Skeletal muscle satellite cell (primary cell): ENCODE measurements around the gene ST7.
A peak's percentile ranks its signal among the peaks of the same experiment; 100 is the strongest.

Source experiments
- H3K27me3 ChIP-seq: 2 replicates; pipeline ENCODE4 v1.7.0; 2013; ENCODE audit warnings: low read length; ENCODE audit not compliant: control insufficient read depth, insufficient read depth
- H3K36me3 ChIP-seq: 2 replicates; pipeline ENCODE4 v1.7.0; 2013; ENCODE audit warnings: mild to moderate bottlenecking, control low read depth, low read length; ENCODE audit not compliant: insufficient read depth
- H3K4me1 ChIP-seq: 2 replicates; pipeline ENCODE4 v1.7.0; 2013; ENCODE audit warnings: low read length; ENCODE audit not compliant: control insufficient read depth, insufficient read depth
- H3K4me2 ChIP-seq: 2 replicates; pipeline ENCODE4 v1.7.0; 2013; ENCODE audit warnings: mild to moderate bottlenecking, low read length
- H3K4me3 ChIP-seq: 2 replicates; pipeline ENCODE4 v1.7.0; 2013; ENCODE audit warnings: low read length
- H3K9ac ChIP-seq: 2 replicates; pipeline ENCODE4 v1.7.0; 2013; ENCODE audit warnings: mild to moderate bottlenecking, low read depth, low read length, moderate library complexity
- H3K9me3 ChIP-seq: replicated peaks from 2 replicates; pipeline ENCODE4 v1.7.0; 2013; ENCODE audit warnings: mild to moderate bottlenecking, control low read depth, low read length

Gene ST7

DNA sequence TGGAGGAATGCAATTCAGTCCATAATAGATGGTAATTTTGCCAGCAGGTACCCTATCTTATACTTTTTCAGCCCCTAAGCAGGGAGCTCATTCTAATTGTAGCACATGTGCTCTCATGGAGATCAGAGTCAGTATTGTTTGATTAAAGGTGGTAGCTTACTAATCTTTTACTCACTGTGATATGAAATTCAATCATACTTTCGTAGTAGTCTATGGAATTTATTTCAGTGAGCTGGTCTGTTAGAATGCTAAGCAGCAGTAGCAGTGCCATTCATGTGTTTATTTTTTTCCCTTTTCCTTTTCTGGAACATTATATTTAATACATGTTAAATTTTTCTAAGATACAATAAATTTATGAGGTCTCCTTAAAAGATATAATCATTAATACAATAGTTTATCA is 109.0 kb downstream of the ST7 start:
- no peaks in the 10 kb centered on the region for H3K27me3 ChIP-seq
- H3K9ac ChIP-seq, result peak overlapping the region; percentile 61
- no peaks in the 10 kb centered on the region for H3K9me3 ChIP-seq
- peak overlapping the region; percentile 29 for H3K4me2 ChIP-seq
- peak overlapping the region; percentile 46 for H3K4me3 ChIP-seq
- H3K36me3 ChIP-seq, result no peaks in the 10 kb centered on the region
- H3K4me1 ChIP-seq, result peaks cover 16% of the 10 kb centered on the region

DNA sequence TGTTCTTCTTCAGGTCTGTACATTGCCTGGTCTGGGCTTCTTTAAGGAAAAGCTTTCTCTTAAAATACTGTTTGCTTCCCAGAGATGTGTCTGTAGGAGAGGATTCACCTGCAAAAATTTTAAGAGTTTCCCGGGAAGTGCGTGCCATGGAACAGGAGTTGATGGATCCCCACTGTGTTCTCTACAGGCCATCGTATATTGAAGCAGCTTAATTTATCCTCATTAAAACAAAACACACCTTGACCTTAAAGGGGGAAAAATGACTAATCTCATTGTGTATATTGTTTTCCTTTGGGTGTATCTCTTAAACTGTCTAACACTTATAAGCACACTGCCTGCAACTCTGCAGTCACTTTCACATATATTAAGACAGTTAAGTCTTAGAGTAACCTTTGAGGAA is 111.4 kb downstream of the ST7 start:
- H3K27me3 ChIP-seq, result no peaks in the 10 kb centered on the region
- H3K4me2 ChIP-seq, result no peak overlapping the region
- H3K4me3 ChIP-seq, result no peak overlapping the region
- no peak overlapping the region for H3K9ac ChIP-seq
- H3K9me3 ChIP-seq, result no peaks in the 10 kb centered on the region
- peaks cover 27% of the 10 kb centered on the region for H3K4me1 ChIP-seq
- H3K36me3 ChIP-seq, result no peaks in the 10 kb centered on the region

DNA sequence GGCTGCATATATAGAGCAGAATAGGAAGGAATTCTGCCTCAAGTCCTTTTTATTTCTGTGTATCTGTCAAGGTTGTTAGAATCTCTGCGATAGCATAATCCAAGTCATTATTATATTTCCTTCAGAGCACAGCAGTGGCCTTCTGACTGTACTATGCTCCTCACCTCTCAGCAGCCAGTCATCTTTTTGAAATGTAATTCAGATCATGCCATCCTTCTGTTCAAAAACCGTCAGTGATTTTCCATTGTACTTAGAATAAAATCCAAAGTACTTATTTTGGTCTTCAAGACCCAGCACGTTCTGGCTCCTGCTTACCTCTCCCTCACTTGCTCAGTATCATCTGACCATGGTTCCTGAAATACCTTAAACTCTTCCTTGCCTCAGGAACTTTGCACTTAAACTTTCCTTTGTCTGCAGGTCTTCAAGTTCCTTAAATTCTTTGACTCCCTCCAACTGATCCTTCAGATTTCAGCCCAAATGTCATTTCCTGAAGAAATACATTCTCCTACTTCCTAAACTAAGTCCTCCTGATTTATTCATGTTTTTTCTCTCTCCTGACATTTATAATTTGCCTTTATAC is 112.4 kb downstream of the ST7 start:
- Histone ChIP-seq H3K27me3 (no peaks in the 10 kb centered on the region), H3K36me3 (no peaks in the 10 kb centered on the region), H3K9me3 (no peaks in the 10 kb centered on the region), H3K4me2 (no peak overlapping the region), H3K9ac (no peak overlapping the region), H3K4me3 (no peak overlapping the region), H3K4me1 (peaks cover 27% of the 10 kb centered on the region)

DNA sequence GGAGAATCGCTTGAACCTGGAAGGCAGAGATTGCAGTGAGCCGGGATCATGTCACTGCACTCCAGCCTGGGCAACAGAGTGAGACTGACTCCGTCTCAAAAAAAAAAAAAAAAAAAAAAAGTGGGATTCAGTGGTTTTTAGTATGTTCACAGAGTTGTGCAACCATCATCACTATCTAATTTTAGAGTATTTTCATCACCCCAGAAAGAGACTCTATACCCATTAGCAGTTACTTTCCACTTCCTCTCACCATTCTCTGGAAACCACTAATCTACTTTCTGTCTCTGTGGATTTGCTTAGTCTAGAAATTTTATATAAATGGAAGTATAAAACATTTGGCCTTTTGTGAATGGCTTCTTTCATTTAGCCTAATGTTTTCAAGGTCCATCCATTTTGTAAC is 113.4 kb downstream of the ST7 start:
- no peak overlapping the region for H3K4me2 ChIP-seq
- no peaks in the 10 kb centered on the region for H3K27me3 ChIP-seq
- H3K36me3 ChIP-seq, result no peaks in the 10 kb centered on the region
- H3K4me3 ChIP-seq, result no peak overlapping the region
- no peaks in the 10 kb centered on the region for H3K9me3 ChIP-seq
- H3K9ac ChIP-seq, result no peak overlapping the region
- H3K4me1 ChIP-seq, result peaks cover 24% of the 10 kb centered on the region

DNA sequence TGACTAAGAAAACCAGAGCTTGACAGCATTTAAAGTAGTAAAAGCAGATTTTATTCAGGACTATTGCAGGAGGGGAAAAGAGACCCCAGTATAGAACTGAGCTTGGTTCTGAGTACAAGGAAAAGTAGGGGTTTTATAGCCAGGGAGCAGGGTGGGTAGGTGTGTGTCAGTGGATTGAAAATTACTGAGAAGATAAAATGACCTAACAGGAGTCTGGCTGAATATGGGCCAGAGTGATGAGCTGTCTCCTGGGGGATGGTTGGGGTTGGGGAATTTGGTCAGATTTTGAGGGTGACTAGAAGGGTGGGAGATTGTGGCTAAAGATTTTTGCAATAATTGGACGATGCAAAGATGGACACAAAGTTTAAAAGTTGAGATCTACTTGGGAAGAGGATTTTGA is 114.0 kb downstream of the ST7 start:
- no peak overlapping the region for H3K4me3 ChIP-seq
- peaks cover 19% of the 10 kb centered on the region for H3K4me1 ChIP-seq
- H3K36me3 ChIP-seq, result no peaks in the 10 kb centered on the region
- no peak overlapping the region for H3K9ac ChIP-seq
- no peak overlapping the region for H3K4me2 ChIP-seq
- H3K27me3 ChIP-seq, result no peaks in the 10 kb centered on the region
- no peaks in the 10 kb centered on the region for H3K9me3 ChIP-seq

DNA sequence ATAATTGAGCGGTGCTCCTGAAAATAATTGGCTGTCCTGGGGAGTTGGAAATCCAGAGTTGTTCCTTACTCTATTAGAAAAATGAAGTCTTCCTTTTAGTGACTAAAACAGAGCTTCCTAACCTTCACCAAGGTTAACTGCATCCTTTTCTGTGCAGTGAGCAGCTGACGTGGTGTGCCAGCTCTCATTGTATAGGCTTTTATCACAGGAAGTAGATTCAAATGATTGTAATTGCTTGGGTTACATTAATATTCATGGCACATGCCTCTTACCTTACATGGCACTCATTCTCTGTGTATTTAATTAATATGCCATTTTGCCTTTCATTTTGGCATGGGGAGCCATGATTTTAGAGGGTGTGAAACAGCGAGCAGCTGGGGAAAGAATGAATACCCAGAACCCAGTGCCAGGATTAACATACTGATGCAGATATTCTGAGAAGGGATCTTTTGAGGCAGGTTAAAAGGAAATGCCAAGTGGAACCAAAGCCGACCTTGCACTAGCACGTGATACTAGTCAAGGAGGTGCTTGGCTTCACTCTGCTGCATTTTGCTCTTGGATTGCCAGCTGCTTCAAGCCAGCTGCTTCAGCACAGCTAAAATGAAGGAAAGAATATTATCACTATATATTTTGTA is 115.3 kb downstream of the ST7 start:
- Histone ChIP-seq H3K9ac (no peak overlapping the region), H3K27me3 (no peaks in the 10 kb centered on the region), H3K4me3 (no peak overlapping the region)

DNA sequence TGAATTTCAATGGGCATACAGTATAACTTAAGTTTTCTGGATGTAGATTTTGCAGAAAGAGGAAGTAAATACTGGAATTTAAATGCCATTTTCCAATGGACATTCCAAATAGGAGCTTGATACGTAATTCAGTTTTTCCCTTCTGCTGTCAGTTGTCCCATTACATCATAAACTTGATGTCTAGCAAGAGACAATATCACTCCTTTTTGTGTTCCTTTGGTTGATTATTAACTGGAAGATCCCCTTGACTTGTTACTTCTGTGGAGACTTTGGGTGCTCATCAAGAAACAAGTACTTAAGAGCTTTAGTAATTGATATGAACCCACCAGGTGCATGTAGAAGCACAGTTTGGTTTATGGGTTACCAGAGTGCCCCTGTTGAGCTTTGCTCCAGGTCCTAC is 116.1 kb downstream of the ST7 start:
- no peaks in the 10 kb centered on the region for H3K9me3 ChIP-seq
- H3K27me3 ChIP-seq, result no peaks in the 10 kb centered on the region
- no peak overlapping the region for H3K4me3 ChIP-seq
- H3K9ac ChIP-seq, result no peak overlapping the region
- peaks cover 21% of the 10 kb centered on the region for H3K4me1 ChIP-seq
- H3K36me3 ChIP-seq, result no peaks in the 10 kb centered on the region
- no peak overlapping the region for H3K4me2 ChIP-seq

More for the DNA sequence above, 115.3 kb downstream of the ST7 start:
- Histone ChIP-seq H3K4me1 (peaks cover 21% of the 10 kb centered on the region), H3K9me3 (no peaks in the 10 kb centered on the region), H3K4me2 (no peak overlapping the region), H3K36me3 (no peaks in the 10 kb centered on the region)

DNA sequence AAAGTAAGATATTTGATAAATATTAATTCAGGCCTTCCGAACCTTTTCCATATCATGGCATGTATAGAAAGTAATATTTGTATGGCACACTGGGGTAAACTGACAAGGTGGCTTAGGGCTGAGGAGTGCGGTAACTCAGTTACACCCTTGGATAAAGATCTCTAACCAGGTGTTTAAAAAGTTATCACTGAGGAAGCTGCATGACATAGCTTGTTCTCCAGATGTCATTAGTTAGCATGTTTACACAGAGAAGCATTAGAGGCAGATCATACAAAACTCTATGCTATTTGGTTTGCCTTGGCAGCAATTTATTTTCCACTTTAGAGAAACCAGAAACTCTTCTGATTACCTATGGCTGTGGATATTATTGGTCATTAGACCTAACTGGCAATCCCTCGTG is 118.2 kb downstream of the ST7 start:
- Histone ChIP-seq H3K36me3 (no peaks in the 10 kb centered on the region), H3K4me2 (no peak overlapping the region), H3K9me3 (no peaks in the 10 kb centered on the region), H3K4me1 (peaks cover 21% of the 10 kb centered on the region), H3K27me3 (no peaks in the 10 kb centered on the region), H3K9ac (no peak overlapping the region), H3K4me3 (no peak overlapping the region)

DNA sequence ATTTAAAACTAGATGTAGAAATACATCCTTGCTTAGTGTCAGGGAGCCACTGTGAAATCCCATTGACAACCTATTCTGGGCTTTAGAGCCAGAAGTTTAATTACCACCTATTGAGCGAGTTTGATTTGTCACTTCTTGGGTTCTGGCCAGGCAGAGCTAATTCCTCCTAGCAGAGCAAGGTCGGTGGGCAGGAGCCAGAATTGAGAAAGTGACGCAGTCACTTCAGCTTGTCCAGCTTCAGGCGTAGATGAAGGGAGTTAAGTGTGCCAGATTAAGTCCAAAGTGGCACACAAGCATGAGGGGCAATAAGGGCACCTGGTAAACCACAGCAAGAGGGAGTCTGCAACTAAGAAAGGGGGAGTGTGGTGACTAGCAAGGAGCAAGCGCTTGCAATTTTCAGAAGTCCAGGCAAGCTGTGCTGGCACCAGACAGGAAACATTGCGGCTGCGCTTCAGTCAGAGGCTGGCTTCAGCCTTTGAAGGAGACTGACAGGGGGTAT is 119.4 kb downstream of the ST7 start:
- Histone ChIP-seq H3K9me3 (no peaks in the 10 kb centered on the region), H3K4me3 (no peak overlapping the region), H3K4me1 (peaks cover 16% of the 10 kb centered on the region), H3K36me3 (no peaks in the 10 kb centered on the region), H3K27me3 (no peaks in the 10 kb centered on the region), H3K4me2 (peak overlapping the region; percentile 56), H3K9ac (no peak overlapping the region)

DNA sequence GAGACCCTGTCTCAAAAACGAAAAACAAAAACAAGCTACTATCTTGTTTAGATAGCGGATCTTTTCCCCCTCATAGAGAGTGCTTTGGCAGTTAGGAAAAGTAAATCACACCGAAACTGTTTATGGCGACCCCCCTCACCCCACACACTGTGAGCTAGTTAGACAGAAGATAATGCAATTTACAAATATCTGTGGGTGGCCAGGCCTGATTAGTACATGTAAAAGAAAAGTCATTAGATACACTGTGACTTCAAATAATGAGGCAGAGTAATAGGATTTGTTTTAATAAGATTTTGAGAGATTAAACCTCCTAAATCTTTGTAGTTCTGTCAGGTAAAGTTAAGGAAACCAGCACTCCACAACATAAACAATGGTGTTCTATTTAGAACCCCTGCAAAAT is 121.1 kb downstream of the ST7 start:
- peaks cover 9% of the 10 kb centered on the region for H3K4me1 ChIP-seq
- H3K4me3 ChIP-seq, result no peak overlapping the region
- H3K27me3 ChIP-seq, result no peaks in the 10 kb centered on the region
- H3K36me3 ChIP-seq, result no peaks in the 10 kb centered on the region
- H3K4me2 ChIP-seq, result no peak overlapping the region
- no peak overlapping the region for H3K9ac ChIP-seq
- no peaks in the 10 kb centered on the region for H3K9me3 ChIP-seq

DNA sequence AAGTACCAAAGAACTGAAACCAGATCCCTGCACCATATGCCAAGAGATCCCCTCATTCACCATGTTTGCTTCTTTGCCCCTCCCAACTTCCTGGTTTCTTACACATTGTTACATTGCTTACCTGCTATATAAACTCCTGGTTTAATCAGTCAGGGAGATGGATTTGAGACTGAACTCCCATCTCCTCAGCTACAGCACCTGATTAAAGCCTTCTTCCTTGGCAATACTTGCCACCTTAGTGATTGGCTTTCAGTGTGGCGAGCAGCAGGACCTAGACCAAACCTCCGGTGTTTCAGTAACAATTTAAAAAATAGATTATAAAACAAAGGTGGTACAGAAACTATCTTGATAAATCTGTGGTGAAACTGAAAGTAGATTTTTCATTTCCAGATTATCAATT is 122.6 kb downstream of the ST7 start:
- Histone ChIP-seq H3K4me1 (peaks cover 9% of the 10 kb centered on the region), H3K9ac (no peak overlapping the region), H3K4me3 (no peak overlapping the region), H3K4me2 (no peak overlapping the region), H3K36me3 (no peaks in the 10 kb centered on the region), H3K27me3 (no peaks in the 10 kb centered on the region), H3K9me3 (no peaks in the 10 kb centered on the region)

DNA sequence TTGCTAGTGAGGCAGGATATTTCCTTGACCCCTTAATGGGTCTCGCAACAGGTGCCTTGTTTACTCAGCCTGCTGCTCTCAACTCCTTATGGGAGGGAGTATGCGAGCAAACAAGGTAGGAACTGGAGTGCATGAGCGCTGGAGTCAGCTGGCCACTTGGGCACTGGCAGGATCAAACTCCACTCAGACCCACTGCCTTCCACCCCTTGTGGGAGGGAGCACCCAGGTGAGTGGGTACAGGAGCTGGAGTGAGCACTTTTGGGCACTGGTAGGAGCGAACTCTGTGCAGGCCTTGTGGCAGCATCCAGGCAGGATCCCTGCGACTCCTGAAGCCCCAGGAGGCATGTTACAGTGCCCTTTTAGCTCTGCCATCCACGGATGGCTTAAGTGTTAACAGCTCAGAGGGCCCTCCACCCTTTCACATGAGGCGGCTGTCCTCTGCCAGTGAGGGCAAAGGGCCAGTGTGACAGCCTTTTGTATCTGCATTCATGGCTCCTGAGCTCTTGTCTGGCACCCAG is 123.2 kb downstream of the ST7 start:
- peaks cover 9% of the 10 kb centered on the region for H3K4me1 ChIP-seq
- no peaks in the 10 kb centered on the region for H3K27me3 ChIP-seq
- H3K4me2 ChIP-seq, result no peak overlapping the region
- no peak overlapping the region for H3K4me3 ChIP-seq
- no peak overlapping the region for H3K9ac ChIP-seq
- no peaks in the 10 kb centered on the region for H3K36me3 ChIP-seq
- H3K9me3 ChIP-seq, result no peaks in the 10 kb centered on the region
